ENCODE data around the gene CKLF.
"Not testable (repeated sequence)": the region's sequence is repeated elsewhere in the genome, so short reads cannot be mapped to it uniquely, and the experiment has no call there.

The CKLF gene

GRCh38 chr16:66592241-66592640 lies 39.9 kb downstream of the CKLF start:
- no peak for DNase-seq

DNA sequence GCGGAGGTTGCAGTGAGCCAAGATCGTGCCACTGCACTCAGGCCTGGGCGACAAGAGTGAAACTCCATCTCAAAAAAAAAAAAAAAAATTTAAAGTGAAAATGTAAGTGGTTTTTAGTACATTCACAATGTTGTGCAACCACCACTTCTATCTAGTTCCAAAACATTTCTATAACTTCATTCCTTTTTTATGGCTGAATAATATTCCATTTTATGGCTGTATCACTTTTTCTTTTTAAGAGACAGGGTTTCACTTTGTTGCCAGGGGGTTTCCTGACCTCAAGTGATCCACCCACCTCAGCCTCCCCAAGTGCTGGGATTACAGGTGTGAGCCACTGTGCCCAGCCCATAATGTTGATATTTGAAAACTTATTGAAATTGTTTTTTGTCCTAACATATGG lies 40.4 kb downstream of the CKLF start:
- no peak for DNase-seq

- DNase-seq: no peak
These were observed 42.4 kb downstream of the CKLF start for GRCh38 chr16:66594739-66595138.

- not testable (repeated sequence) for DNase-seq
These were observed 44.2 kb downstream of the CKLF start for GRCh38 chr16:66596559-66596958.

GRCh38 chr16:66596986-66597848 lies 44.8 kb downstream of the CKLF start:
- DNase-seq: no peak

GRCh38 chr16:66598111-66598510 lies 45.7 kb downstream of the CKLF start:
- DNase-seq: no peak

GRCh38 chr16:66599726-66600125 lies 47.4 kb downstream of the CKLF start:
- no peak for DNase-seq

- no peak for DNase-seq
These were observed 48.1 kb downstream of the CKLF start for GRCh38 chr16:66600477-66600876.

DNA sequence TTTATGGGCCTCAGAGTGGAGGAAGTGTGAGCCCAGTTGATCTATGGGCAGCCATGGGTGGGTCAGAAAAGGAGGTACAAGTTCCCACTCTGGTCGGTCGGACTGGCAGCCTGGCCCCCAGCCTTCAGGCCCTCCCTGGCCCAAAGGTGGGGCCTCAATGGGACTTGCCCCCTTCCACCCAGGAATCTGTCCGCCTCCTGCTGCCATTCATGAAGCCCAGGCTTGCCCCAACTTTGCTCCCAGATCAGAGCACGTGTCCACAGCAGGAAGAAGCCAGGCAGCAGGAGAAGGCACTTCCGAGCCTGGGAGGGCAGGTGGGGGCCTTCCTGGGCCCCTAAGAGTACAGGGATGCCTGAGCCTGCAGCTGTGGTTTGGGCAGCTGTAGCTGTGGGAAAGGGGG lies 49.1 kb downstream of the CKLF start:
- no peak for DNase-seq

- peak in 10 of 58 donors; percentile 13 to 60 (median 30) for DNase-seq
These were observed 51.4 kb downstream of the CKLF start for GRCh38 chr16:66603537-66604375.

GRCh38 chr16:66604376-66605176 lies 52.2 kb downstream of the CKLF start, which contains the start of gene CMTM3:
Gene CMTM3, plus strand, starts transcription at chr16:66604704. Its CDS starts 102 bp downstream, at chr16:66604806.
- peak in 16 of 58 donors; percentile 14 to 60 (median 43) for DNase-seq

- DNase-seq: peak in 4 of 58 donors; percentile 22 to 63 (median 32)
These were observed 53.0 kb downstream of the CKLF start for GRCh38 chr16:66605177-66605978.

DNA sequence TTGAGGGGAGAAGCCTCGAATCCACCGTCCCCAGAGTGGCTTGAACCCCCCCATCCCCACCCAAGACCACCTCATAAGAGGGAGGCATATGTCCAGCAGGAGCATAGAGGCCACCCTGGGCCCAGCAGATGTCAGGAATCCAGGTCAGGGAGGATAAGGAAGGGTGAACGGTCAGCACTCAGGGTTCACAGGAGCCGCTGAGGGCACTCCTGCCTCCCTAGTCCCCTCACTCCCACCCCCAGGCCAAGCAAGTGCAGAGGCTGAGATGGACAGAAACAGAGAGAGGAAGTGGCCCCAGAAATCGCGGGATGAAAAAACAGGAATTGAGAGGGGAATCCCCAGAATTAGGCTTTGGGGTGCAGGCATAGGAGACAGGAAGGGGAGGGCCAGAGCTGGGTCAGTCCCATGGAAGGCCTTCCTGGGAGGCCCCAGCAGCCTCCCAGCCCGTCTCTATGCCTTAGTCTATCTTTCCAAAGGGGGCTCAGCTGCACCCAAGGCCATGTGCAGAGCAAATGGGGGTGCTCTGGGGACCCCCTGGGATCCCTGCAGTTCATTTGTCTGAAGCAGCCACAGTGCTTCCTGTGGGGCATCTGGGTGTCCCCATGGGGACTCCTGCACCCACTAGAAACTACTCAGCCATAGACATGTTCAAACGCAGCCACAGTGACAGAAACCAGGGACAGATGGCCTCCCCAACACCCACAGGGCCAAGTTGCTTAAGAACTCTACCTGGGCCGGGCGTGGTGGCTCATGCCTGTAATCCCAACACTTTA lies 53.8 kb downstream of the CKLF start:
- DNase-seq: no peak

DNA sequence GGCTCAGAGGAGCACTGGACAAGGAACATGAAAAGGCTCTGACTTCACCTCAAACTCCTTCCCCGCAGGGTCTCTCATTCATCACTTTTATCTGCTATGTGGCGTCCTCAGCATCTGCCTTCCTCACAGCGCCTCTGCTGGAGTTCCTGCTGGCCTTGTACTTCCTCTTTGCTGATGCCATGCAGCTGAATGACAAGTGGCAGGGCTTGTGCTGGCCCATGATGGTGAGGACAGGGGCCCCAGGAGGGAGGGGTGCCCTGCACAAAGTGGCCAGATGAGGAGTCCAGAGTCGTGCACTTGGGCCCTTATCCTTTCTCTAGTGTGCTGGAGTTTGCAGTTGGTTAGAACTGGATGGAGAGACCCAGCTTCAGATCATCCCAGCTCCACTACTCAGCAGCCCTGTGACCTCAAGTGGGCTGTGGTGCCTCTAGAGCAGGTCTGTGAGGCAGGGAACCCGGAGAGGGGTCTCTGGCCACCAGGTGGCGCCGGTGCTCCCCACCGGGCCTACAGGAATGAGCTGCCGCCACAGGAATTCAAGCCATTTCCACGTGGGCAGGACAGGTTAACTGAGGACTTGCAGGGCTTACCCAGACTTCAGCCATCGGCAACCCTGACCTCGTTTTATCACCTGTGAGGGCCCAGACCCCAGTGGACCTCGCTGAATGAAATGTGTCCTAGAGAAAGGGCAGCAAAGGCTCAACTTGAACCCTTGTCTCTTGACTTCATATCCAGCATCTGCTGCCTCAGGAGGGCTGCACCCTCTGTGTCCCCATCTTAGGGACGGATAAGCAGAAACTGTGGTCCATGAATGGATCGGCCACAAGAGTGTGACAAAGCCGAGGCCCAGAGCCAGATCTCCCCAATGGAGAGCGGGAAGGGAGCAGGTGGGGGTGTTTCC lies 56.1 kb downstream of the CKLF start:
- peak in 53 of 58 donors; percentile 20 to 86 (median 56) for DNase-seq

DNA sequence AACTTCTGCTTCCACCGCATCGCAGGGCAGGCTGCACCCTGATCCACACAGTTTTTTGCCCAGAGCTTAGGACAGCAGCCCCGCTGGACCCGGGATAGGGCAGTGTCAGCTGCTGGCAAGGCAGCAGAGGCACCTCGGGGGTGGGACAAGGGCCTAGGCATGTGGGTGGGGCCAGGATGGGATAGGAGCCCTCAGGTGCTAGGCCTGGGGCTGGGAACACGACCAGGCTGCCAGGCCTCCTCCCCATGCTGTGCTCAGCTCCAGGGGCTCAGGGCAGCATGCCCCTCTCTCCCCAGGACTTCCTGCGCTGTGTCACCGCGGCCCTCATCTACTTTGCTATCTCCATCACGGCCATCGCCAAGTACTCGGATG lies 56.7 kb downstream of the CKLF start:
- DNase-seq: no peak

DNA sequence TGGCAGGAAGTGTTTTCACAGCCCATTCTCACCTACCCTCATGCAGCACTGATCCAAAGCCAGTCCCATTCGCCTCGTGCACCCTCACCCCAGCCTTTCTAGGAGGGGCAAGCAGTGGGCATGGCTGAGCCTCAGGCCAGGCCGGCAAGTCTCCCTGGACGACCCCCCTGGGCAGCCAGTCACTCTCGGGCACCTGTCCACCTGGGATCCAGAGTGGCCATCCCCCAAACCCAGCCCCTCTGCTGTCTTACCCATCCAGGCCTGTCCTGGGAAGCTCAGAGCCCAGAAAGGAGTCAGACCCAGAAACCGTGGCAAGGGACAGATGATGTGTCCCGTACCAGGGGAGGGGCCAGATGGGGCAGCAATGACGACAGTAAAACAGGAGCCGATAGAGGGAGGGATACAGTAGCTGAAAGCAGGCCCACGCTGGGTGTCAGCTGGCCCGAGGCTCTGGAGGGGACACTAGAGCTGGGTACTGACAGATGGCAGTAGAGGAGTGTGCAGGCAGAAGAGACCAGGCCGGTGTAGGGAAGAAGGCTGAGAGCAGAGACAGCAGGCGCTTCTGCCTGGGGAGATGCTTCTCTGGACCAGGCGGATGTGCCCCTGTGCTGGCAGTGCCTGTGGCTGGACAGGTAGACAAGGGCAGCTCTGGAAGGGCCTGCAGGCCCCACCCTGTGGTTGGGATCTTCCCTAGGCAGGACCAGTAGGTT lies 57.9 kb downstream of the CKLF start:
- peak in 4 of 58 donors; percentile 13 to 43 (median 31) for DNase-seq

- DNase-seq: not testable (repeated sequence)
These were observed 59.5 kb downstream of the CKLF start for GRCh38 chr16:66611911-66612310.

GRCh38 chr16:66612422-66612821 lies 60.0 kb downstream of the CKLF start:
- peak in 37 of 58 donors; percentile 6 to 82 (median 43) for DNase-seq

Measured in anterior cingulate cortex (tissue), 58 donors.